Neural cell (in vitro differentiated cells): ENCODE measurements around the gene ZNF14. TPM values are rescaled to one million over a fixed set of nuclear protein-coding genes. Genes with fewer than 3 reads are reported as not detected.
A peak's percentile ranks its signal among the peaks of the same experiment; 100 is the strongest.

Source experiments
- H2AFZ ChIP-seq: fragments of 200-600, 300-800 bp; sonication (generic), shearing (Covaris generic); 2 replicates; pipeline ENCODE4 v1.6.0; 2014; ENCODE audit warnings: low read depth, mild to moderate bottlenecking, antibody characterized with exemption, low read length, moderate library complexity
- H3F3A ChIP-seq: fragments of 200-600 bp; shearing (Covaris generic); 2 replicates; pipeline ENCODE4 v1.6.1; 2016; ENCODE audit warnings: mild to moderate bottlenecking, moderate library complexity, mixed read lengths, antibody characterized with exemption, low read length; ENCODE audit not compliant: insufficient read depth, poor library complexity, severe bottlenecking
- H3K27ac ChIP-seq: fragments of 200-600, 300-800 bp; sonication (generic), shearing (Covaris generic); 2 replicates; pipeline ENCODE4 v1.5.1; 2014; ENCODE audit warnings: mild to moderate bottlenecking, low read length, moderate library complexity
- H3K27me3 ChIP-seq: fragments of 300-800, 200-600 bp; sonication (generic), shearing (Covaris generic); 2 replicates; pipeline ENCODE4 v1.6.0; 2014; ENCODE audit warnings: mild to moderate bottlenecking, low read depth, low read length, moderate library complexity; ENCODE audit not compliant: insufficient read depth
- H3K36me3 ChIP-seq: fragments of 300-800, 200-600 bp; sonication (generic), shearing (Covaris generic); 2 replicates; pipeline ENCODE4 v1.5.1; 2014; ENCODE audit warnings: mild to moderate bottlenecking, antibody characterized with exemption, low read length, moderate library complexity; ENCODE audit not compliant: insufficient read depth
- H3K4me2 ChIP-seq: fragments of 300-800, 200-600 bp; sonication (generic), shearing (Covaris generic); 2 replicates; pipeline ENCODE4 v1.6.0; 2014; ENCODE audit warnings: mild to moderate bottlenecking, low read length
- H3K4me3 ChIP-seq: fragments of 300-800, 200-600 bp; sonication (generic), shearing (Covaris generic); 2 replicates; pipeline ENCODE4 v1.5.1; 2014; ENCODE audit warnings: mild to moderate bottlenecking, low read length, moderate library complexity
- H3K79me2 ChIP-seq: fragments of 200-600 bp; shearing (Covaris generic); replicated peaks from 2 replicates; pipeline ENCODE4 v1.6.0; 2014; ENCODE audit warnings: mild to moderate bottlenecking, low read length, moderate library complexity; ENCODE audit not compliant: insufficient read depth
- H3K9ac ChIP-seq: fragments of 300-800, 200-600 bp; sonication (generic), shearing (Covaris generic); 2 replicates; pipeline ENCODE4 v1.6.1; 2016; ENCODE audit warnings: mild to moderate bottlenecking, low read length, mixed read lengths
- H3K9me2 ChIP-seq: fragments of 200-600 bp; shearing (Covaris generic); 2 replicates; pipeline ENCODE4 v1.6.1; 2016; ENCODE audit warnings: mild to moderate bottlenecking, low read length, mixed read lengths; ENCODE audit not compliant: insufficient read depth
- H3K9me3 ChIP-seq: fragments of 200-600, 300-800 bp; sonication (generic), shearing (Covaris generic); 2 replicates; pipeline ENCODE4 v1.6.1; 2016; ENCODE audit warnings: mild to moderate bottlenecking, mixed run types, low read length, moderate library complexity, mixed read lengths
- H4K20me1 ChIP-seq: fragments of 200-600 bp; shearing (Covaris generic); 2 replicates; pipeline ENCODE4 v1.6.1; 2016; ENCODE audit warnings: mild to moderate bottlenecking, mixed run types; ENCODE audit not compliant: insufficient read depth
- EP300 ChIP-seq: fragments of 450-650 bp; conservative IDR thresholded peaks from 2 replicates; pipeline ENCODE4 v1.6.1; 2014; ENCODE audit warnings: antibody characterized with exemption, mild to moderate bottlenecking, moderate library complexity; ENCODE audit not compliant: poor library complexity, severe bottlenecking
- EZH2 ChIP-seq: fragments of 200-600, 300-800 bp; shearing (Covaris generic), sonication (generic); IDR thresholded peaks from 2 replicates; pipeline ENCODE4 v1.6.1; 2014; ENCODE audit warnings: antibody characterized with exemption, low read length, borderline replicate concordance, mild to moderate bottlenecking; ENCODE audit not compliant: insufficient read depth, poor library complexity, severe bottlenecking
- MXI1 ChIP-seq: fragments of 450-650 bp; conservative IDR thresholded peaks from 2 replicates; pipeline ENCODE4 v1.6.1; 2014; ENCODE audit warnings: antibody characterized with exemption, mild to moderate bottlenecking; ENCODE audit not compliant: poor library complexity, severe bottlenecking
- POLR2AphosphoS5 ChIP-seq: IDR thresholded peaks from 2 replicates; pipeline ENCODE4 v1.6.1; 2012
- RAD21 ChIP-seq: fragments of 450-650 bp; conservative IDR thresholded peaks from 2 replicates; pipeline ENCODE4 v1.6.1; 2014; ENCODE audit warnings: antibody characterized with exemption, mild to moderate bottlenecking, moderate library complexity
- REST ChIP-seq: IDR thresholded peaks from 2 replicates; pipeline ENCODE4 v1.6.1; 2012; ENCODE audit warnings: borderline replicate concordance
- SMC3 ChIP-seq: fragments of 450-650 bp; conservative IDR thresholded peaks from 2 replicates; pipeline ENCODE4 v1.6.1; 2014; ENCODE audit warnings: antibody characterized with exemption, mild to moderate bottlenecking, moderate library complexity; ENCODE audit not compliant: poor library complexity
- TAF1 ChIP-seq: IDR thresholded peaks from 2 replicates; pipeline ENCODE4 v1.6.1; 2012; ENCODE audit warnings: low read depth
- polyA plus RNA-seq: library from polyadenylated mRNA; depleted of rRNA; stranded (reverse); fragments of >200 nt; gene quantifications from 2 replicates; pipeline ENCODE4 v1.2.3, GENCODE V29; 2014
- TF ChIP-seq, protein P1 (sequence below): fragments of 450-650 bp; IDR thresholded peaks from 2 replicates; pipeline ENCODE4 v1.5.1; 2014; ENCODE audit warnings: antibody characterized with exemption, mild to moderate bottlenecking, moderate library complexity; ENCODE audit not compliant: poor library complexity, severe bottlenecking

ZNF14 gene
- polyA plus RNA-seq, 1 donor from 2014 or later, result 8.2 TPM

DNA sequence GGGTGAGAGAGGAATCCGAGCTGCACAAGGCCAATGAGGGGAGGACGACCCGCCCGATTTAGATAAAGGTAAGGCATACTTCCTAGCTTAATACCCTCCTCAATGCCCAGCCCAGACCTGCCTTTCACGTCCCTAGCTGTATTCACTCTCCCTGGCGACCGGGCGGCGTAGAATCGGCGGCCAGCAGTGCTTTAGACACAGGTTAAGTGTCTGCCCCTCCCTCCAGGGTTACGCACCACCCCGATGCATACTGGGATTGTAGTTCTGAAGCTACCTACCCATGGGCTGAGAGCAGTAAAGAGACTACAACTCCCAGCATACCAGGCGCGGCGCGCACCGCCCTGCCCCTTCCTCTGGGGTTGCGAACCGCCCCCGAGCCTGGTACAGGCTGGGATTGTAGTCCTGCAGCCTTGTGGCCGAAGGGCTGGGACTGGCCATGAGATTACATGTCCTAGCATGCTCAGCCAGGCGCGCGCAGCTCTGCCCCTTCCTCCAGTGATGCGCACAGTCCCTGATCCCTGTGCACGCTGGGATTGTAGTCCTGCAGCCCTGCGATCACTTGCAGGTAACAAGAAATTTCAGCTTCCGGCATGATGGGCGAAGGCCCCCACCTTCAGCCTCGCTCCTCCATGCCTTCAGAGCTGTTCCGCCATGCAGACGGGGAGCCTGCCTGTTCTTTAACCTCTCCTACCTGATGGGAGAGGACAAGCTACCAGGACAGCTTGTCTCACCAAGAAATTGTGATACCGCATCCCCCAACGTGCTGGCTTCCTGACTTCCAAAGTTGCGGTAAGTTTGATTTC, 43.5 kb upstream of the ZNF14 start:
- no peaks in the 10 kb centered on the region for H3K36me3 ChIP-seq
- H2AFZ ChIP-seq, result peak overlapping the region; percentile 59
- no peak for TF ChIP-seq RAD21
- peak; percentile 81 for TF ChIP-seq POLR2AphosphoS5
- TF ChIP-seq EP300, result peak; percentile 45
- no peak for TF ChIP-seq TAF1
- TF ChIP-seq, protein P1, sequence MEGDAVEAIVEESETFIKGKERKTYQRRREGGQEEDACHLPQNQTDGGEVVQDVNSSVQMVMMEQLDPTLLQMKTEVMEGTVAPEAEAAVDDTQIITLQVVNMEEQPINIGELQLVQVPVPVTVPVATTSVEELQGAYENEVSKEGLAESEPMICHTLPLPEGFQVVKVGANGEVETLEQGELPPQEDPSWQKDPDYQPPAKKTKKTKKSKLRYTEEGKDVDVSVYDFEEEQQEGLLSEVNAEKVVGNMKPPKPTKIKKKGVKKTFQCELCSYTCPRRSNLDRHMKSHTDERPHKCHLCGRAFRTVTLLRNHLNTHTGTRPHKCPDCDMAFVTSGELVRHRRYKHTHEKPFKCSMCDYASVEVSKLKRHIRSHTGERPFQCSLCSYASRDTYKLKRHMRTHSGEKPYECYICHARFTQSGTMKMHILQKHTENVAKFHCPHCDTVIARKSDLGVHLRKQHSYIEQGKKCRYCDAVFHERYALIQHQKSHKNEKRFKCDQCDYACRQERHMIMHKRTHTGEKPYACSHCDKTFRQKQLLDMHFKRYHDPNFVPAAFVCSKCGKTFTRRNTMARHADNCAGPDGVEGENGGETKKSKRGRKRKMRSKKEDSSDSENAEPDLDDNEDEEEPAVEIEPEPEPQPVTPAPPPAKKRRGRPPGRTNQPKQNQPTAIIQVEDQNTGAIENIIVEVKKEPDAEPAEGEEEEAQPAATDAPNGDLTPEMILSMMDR, result no peak
- TF ChIP-seq EZH2, result no peak
- peak; percentile 95 for TF ChIP-seq MXI1
- TF ChIP-seq SMC3, result peak; percentile 23
- peak; percentile 21 for TF ChIP-seq REST
- H3K4me3 ChIP-seq, result peak overlapping the region; percentile 70
- H3F3A ChIP-seq, result no peaks in the 10 kb centered on the region
- H3K27ac ChIP-seq, result peak overlapping the region; percentile 79
- no peaks in the 10 kb centered on the region for H3K9me2 ChIP-seq
- H3K9ac ChIP-seq, result peak overlapping the region; percentile 76
- no peaks in the 10 kb centered on the region for H3K9me3 ChIP-seq
- H3K27me3 ChIP-seq, result no peaks in the 10 kb centered on the region
- peak overlapping the region; percentile 92 for H3K4me2 ChIP-seq
- H4K20me1 ChIP-seq, result no peaks in the 10 kb centered on the region
- H3K79me2 ChIP-seq, result peaks cover 12% of the 10 kb centered on the region

GRCh38 chr19:19775891-19776205, 42.9 kb upstream of the ZNF14 start:
- TF ChIP-seq POLR2AphosphoS5, result no peak
- TF ChIP-seq TAF1, result no peak
- TF ChIP-seq, protein P1, result no peak
- TF ChIP-seq RAD21, result no peak
- no peak for TF ChIP-seq EZH2
- no peak for TF ChIP-seq EP300
- TF ChIP-seq REST, result no peak
- TF ChIP-seq SMC3, result no peak
- TF ChIP-seq MXI1, result no peak
- no peaks in the 10 kb centered on the region for H4K20me1 ChIP-seq
- H3K4me2 ChIP-seq, result peak overlapping the region; percentile 63

More at GRCh38 chr19:19775891-19776205, 42.9 kb upstream of the ZNF14 start:
- Histone ChIP-seq H3K79me2 (peaks cover 9% of the 10 kb centered on the region), H3K27ac (peak overlapping the region; percentile 79), H3K27me3 (no peaks in the 10 kb centered on the region), H3K9me3 (no peaks in the 10 kb centered on the region), H3K36me3 (no peaks in the 10 kb centered on the region), H2AFZ (peak overlapping the region; percentile 59), H3K4me3 (peak overlapping the region; percentile 70), H3F3A (no peaks in the 10 kb centered on the region), H3K9ac (peak overlapping the region; percentile 76), H3K9me2 (no peaks in the 10 kb centered on the region)
